ENCODE measurements around the gene E2F4. TPM values are rescaled to one million over a fixed set of nuclear protein-coding genes. Genes with fewer than 3 reads are reported as not detected.

The E2F4 gene
- total RNA-seq, 1 experiment from 2014 or later = 114 TPM

GRCh38 chr16:67148221-67148620 lies 43.7 kb upstream of the E2F4 start:
- RAD21 ChIA-PET (ENCODE audit: low non-redundant PET in 1 of 2, low total read pairs in 2 of 2, uncharacterized antibody in 2 of 2, unreplicated experiment in 2 of 2) = no interaction called here
- TSS peak; percentile 33 for BruUV-seq (replicated peaks)
- no peak overlapping the region for H2AFZ ChIP-seq (ENCODE audit: low read depth, low read length, poor library complexity, severe bottlenecking)
- H3K27ac ChIP-seq (ENCODE audit: low read depth, low read length) = no peak overlapping the region
- DNase-seq (ENCODE audit: low read depth, low spot score) = no peak
- H4K20me1 ChIP-seq (ENCODE audit: insufficient read depth) = no peaks in the 10 kb centered on the region
- ATAC-seq = no peak
- peaks cover 3 to 18% of the 10 kb centered on the region in 2 experiments; a peak in 3 of 4 replicates for H3K4me1 ChIP-seq (ENCODE audit: control insufficient read depth in 1 of 2, insufficient read depth in 2 of 2, low read length in 2 of 2)
- H3K9me3 ChIP-seq (ENCODE audit: control insufficient read depth in 1 of 2, insufficient read depth in 1 of 2, low read depth in 1 of 2, low read length in 2 of 2) = no peaks in the 10 kb centered on the region
- intact Hi-C loops (cut with micrococcal nuclease) = no loop called here
- H3K9me2 ChIP-seq (ENCODE audit: insufficient read depth) = no peaks in the 10 kb centered on the region
- no peaks in the 10 kb centered on the region for H3K27me3 ChIP-seq (ENCODE audit: insufficient read depth, low read length)
- peaks cover 16 to 29% of the 10 kb centered on the region in 2 experiments; a peak in 3 of 4 replicates for H3K36me3 ChIP-seq (ENCODE audit: control insufficient read depth in 1 of 2, insufficient read depth in 2 of 2, low read length in 2 of 2)
- CTCF ChIA-PET = no interaction called here
- TF ChIP-seq ATF3 (IDR thresholded peaks at IDR 0.05) (no peak), SIN3A (IDR thresholded peaks at IDR 0.05; ENCODE audit: low read depth) (no peak), YY1 (IDR thresholded peaks at IDR 0.05; ENCODE audit: extremely low read depth, insufficient replicate concordance, low read depth, low read length) (no peak), CBX3 (IDR thresholded peaks at IDR 0.05; ENCODE audit: low read depth) (no peak), CEBPB (IDR thresholded peaks at IDR 0.05; ENCODE audit: low read depth) (no peak), RAD21 (IDR thresholded peaks at IDR 0.05; ENCODE audit: low read depth) (no peak), FOSL1 (IDR thresholded peaks at IDR 0.05; ENCODE audit: low read depth) (no peak), EZH2phosphoT487 (IDR thresholded peaks at IDR 0.05; ENCODE audit: borderline replicate concordance) (no peak), REST (IDR thresholded peaks at IDR 0.05; ENCODE audit: low read depth) (no peak)
- H3K4me2 ChIP-seq (ENCODE audit: low read length) = no peak overlapping the region
- no peaks in the 10 kb centered on the region for H3K79me2 ChIP-seq (ENCODE audit: insufficient read depth, low read length)
- H3K4me3 ChIP-seq (replicated peaks in 1 of 2; ENCODE audit: low read depth in 1 of 2, low read length in 2 of 2) = no peak overlapping the region
- POLR2A ChIA-PET = no interaction called here
- no peak overlapping the region for H3K9ac ChIP-seq (ENCODE audit: low read length)

All from HCT116 (cell line).